GM12892 (cell line): ENCODE data around the gene DKC1.

ENCODE experiments used
- POLR2A ChIP-seq: IDR thresholded peaks from 2 replicates; pipeline ENCODE4 v1.6.1; 2011; ENCODE audit warnings: low read depth, low read length, control low read depth
- POLR2AphosphoS5 ChIP-seq: IDR thresholded peaks from 2 replicates; pipeline ENCODE4 v1.6.1; 2011; ENCODE audit warnings: low read depth, low read length, control low read depth

GRCh38 chrX:154800478-154801210 lies 38.0 kb downstream of the DKC1 start:
- no peak for TF ChIP-seq POLR2A
- TF ChIP-seq POLR2AphosphoS5, result no peak
